Neural cell (in vitro differentiated cells): ENCODE results near the gene PROK1.

Experiments used
- CTCF ChIP-seq: fragments of 450-650 bp; IDR thresholded peaks from 2 replicates; pipeline ENCODE4 v1.5.1; 2014; ENCODE audit warnings: antibody characterized with exemption, mild to moderate bottlenecking, moderate library complexity; ENCODE audit not compliant: poor library complexity, severe bottlenecking
- EP300 ChIP-seq: fragments of 450-650 bp; conservative IDR thresholded peaks from 2 replicates; pipeline ENCODE4 v1.6.1; 2014; ENCODE audit warnings: antibody characterized with exemption, mild to moderate bottlenecking, moderate library complexity; ENCODE audit not compliant: poor library complexity, severe bottlenecking
- EZH2 ChIP-seq: fragments of 200-600, 300-800 bp; shearing (Covaris generic), sonication (generic); IDR thresholded peaks from 2 replicates; pipeline ENCODE4 v1.6.1; 2014; ENCODE audit warnings: antibody characterized with exemption, low read length, borderline replicate concordance, mild to moderate bottlenecking; ENCODE audit not compliant: insufficient read depth, poor library complexity, severe bottlenecking
- POLR2AphosphoS5 ChIP-seq: IDR thresholded peaks from 2 replicates; pipeline ENCODE4 v1.6.1; 2012
- SMC3 ChIP-seq: fragments of 450-650 bp; conservative IDR thresholded peaks from 2 replicates; pipeline ENCODE4 v1.6.1; 2014; ENCODE audit warnings: antibody characterized with exemption, mild to moderate bottlenecking, moderate library complexity; ENCODE audit not compliant: poor library complexity

GRCh38 chr1:110466646-110467280 lies 15.8 kb downstream of the PROK1 start:
- no peak for TF ChIP-seq POLR2AphosphoS5
- no peak for TF ChIP-seq CTCF
- no peak for TF ChIP-seq EP300
- no peak for TF ChIP-seq EZH2
- no peak for TF ChIP-seq SMC3
